Midbrain (tissue), 1 donor: Measurements from ENCODE around the gene NIN.
"Not testable (repeated sequence)": the region's sequence is repeated elsewhere in the genome, so short reads cannot be mapped to it uniquely, and the experiment has no call there.

Experiments
- DNase-seq: peaks from one replicate; lab custom pipeline; 2025; lab: John Stamatoyannopoulos, UW

NIN gene

GRCh38 chr14:50837850-50838470 lies 7.0 kb upstream of the NIN start:
- DNase-seq, result no peak

GRCh38 chr14:50837271-50837670 lies 6.3 kb upstream of the NIN start:
- no peak for DNase-seq

GRCh38 chr14:50836515-50836914 lies 5.6 kb upstream of the NIN start:
- no peak for DNase-seq

- DNase-seq, result no peak
Observed at GRCh38 chr14:50835280-50835679, 4.3 kb upstream of the NIN start.

- no peak for DNase-seq
Observed at GRCh38 chr14:50834802-50835276, 3.9 kb upstream of the NIN start.

- DNase-seq, result peak; percentile 10
Observed at GRCh38 chr14:50832935-50833630, 2.1 kb upstream of the NIN start.

GRCh38 chr14:50831726-50832168 lies 785 bp upstream of the NIN start:
- DNase-seq, result no peak

- DNase-seq, result peak; percentile 48
Observed at GRCh38 chr14:50830044-50830931, 674 bp downstream of the NIN start.

GRCh38 chr14:50829489-50830043 lies 1.4 kb downstream of the NIN start:
- DNase-seq, result no peak

GRCh38 chr14:50828721-50829488 lies 2.1 kb downstream of the NIN start:
- DNase-seq, result peak; percentile 24

- DNase-seq, result no peak
Observed at GRCh38 chr14:50826681-50827080, 4.3 kb downstream of the NIN start.

GRCh38 chr14:50825307-50825706 lies 5.7 kb downstream of the NIN start:
- no peak for DNase-seq

- no peak for DNase-seq
Observed at GRCh38 chr14:50823762-50824636, 7.0 kb downstream of the NIN start.

- no peak for DNase-seq
Observed at GRCh38 chr14:50823051-50823761, 7.8 kb downstream of the NIN start.

- DNase-seq, result no peak
Observed at GRCh38 chr14:50822501-50823042, 8.4 kb downstream of the NIN start.

- DNase-seq, result no peak
Observed at GRCh38 chr14:50821510-50822464, 9.2 kb downstream of the NIN start.

GRCh38 chr14:50820786-50821509 lies 10.0 kb downstream of the NIN start:
- DNase-seq, result no peak

GRCh38 chr14:50819303-50819702 lies 11.7 kb downstream of the NIN start:
- DNase-seq, result not testable (repeated sequence)
